Esophagus squamous epithelium (tissue), 5 donors: Measurements from ENCODE around the gene SYT12. TPM values are rescaled to one million over a fixed set of nuclear protein-coding genes. Genes with fewer than 3 reads are reported as not detected.

Experiments used
- DNase-seq: peaks from one replicate; lab custom pipeline; 2025; lab: John Stamatoyannopoulos, UW
- H3K27ac ChIP-seq, 4 donors: fragments of 200-600 bp; sonication (generic); one replicate each; pipeline ENCODE4 v1.5.1; 2016 to 2019; ENCODE audit warnings: mild to moderate bottlenecking in 1 of 4
- H3K27me3 ChIP-seq, 4 donors: fragments of 200-600 bp; sonication (generic); 1 replicate in 3 of 4; 2 replicates in 1 of 4; pipeline versions ENCODE4 v1.5.1 to v1.6.0; 2017 to 2021; ENCODE audit warnings: antibody characterized with exemption in 1 of 4
- H3K36me3 ChIP-seq, 3 donors: fragments of 200-600 bp; sonication (generic); one replicate each; pipeline ENCODE4 v1.5.1; 2016 to 2019
- H3K4me1 ChIP-seq, 3 donors: fragments of 200-600 bp; sonication (generic); one replicate each; pipeline ENCODE4 v1.5.1; 2017 to 2019
- H3K4me3 ChIP-seq, 4 donors: fragments of 200-600 bp; sonication (generic); 1 replicate in 3 of 4; 2 replicates in 1 of 4; pipeline ENCODE4 v1.5.1; 2016 to 2019; ENCODE audit warnings: mild to moderate bottlenecking in 2 of 4, moderate library complexity in 1 of 4
- H3K9me3 ChIP-seq, 3 donors: fragments of 200-600 bp; sonication (generic); one replicate each; pipeline ENCODE4 v1.5.1; 2016 to 2019
- CTCF ChIP-seq, 6 experiments: fragments of 450-650 bp in 4 of 6; fragments of 200-600 bp in 2 of 6; sonication (generic) in 2 of 6; IDR thresholded peaks; one replicate each; pipeline ENCODE4 v1.5.1; 2016 to 2019; ENCODE audit warnings: antibody characterized with exemption in 6 of 6, mild to moderate bottlenecking in 4 of 6, moderate library complexity in 4 of 6
- POLR2A ChIP-seq, 4 donors: fragments of 450-650 bp; IDR thresholded peaks; one replicate each; pipeline ENCODE4 v1.6.1; 2017; ENCODE audit warnings: antibody characterized with exemption in 4 of 4, mild to moderate bottlenecking in 4 of 4, moderate library complexity in 3 of 4
- WGBS, 2 donors: methylation state at CpG; one replicate each; pipeline ENCODE4 v1.1.5; 2018; 5-methylcytosine and 5-hydroxymethylcytosine counted together
- intact Hi-C: fragments of 100-400 bp; cut with DNase I; formaldehyde crosslinking; loops from one replicate; pipeline ENCODE4 v1.15.0; 2022
- total RNA-seq, 4 donors: library from RNA; depleted of rRNA; stranded (reverse); fragments of >200 nt; gene quantifications; one replicate each; pipeline ENCODE4 v1.1.0, GENCODE V29; 2016
- donor health status: DM: yes; HTN: yes; CAD: no.

Gene SYT12
- total RNA-seq, 4 donors from 2014 or later = 0.76 to 1.7 (median 0.99) TPM

- WGBS, 2 donors = 79 to 89% methylated on average over 5 to 6 of the region's 6 CpGs
- no peaks in the 10 kb centered on the region for H3K36me3 ChIP-seq
- H3K27ac ChIP-seq = no peak overlapping the region
- TF ChIP-seq POLR2A (IDR thresholded peaks at IDR 0.05) (no peak), CTCF (IDR thresholded peaks at IDR 0.05) (no peak)
- intact Hi-C loops = no loop called here
- H3K4me1 ChIP-seq = peaks cover 13 to 46% (median 20%) of the 10 kb centered on the region in 3 donors
- peaks cover 0 to 28% (median 1%) of the 10 kb centered on the region in 4 donors for H3K27me3 ChIP-seq
- DNase-seq = no peak
- H3K9me3 ChIP-seq = no peaks in the 10 kb centered on the region
- H3K4me3 ChIP-seq = no peak overlapping the region
These were observed 6.2 kb downstream of the SYT12 start for GRCh38 chr11:67029146-67029545.

- H3K4me1 ChIP-seq = peaks cover 13 to 41% (median 19%) of the 10 kb centered on the region in 3 donors
- TF ChIP-seq CTCF (IDR thresholded peaks at IDR 0.05) = no peak
- TF ChIP-seq POLR2A (IDR thresholded peaks at IDR 0.05) = no peak
These were observed 8.0 kb downstream of the SYT12 start for GRCh38 chr11:67030976-67031375.

GRCh38 chr11:67031791-67032561 is 9.0 kb downstream of the SYT12 start:
- 45 to 49% methylated on average over 18 to 23 of the region's 23 CpGs for WGBS, 2 donors
- no peaks in the 10 kb centered on the region for H3K9me3 ChIP-seq
- DNase-seq = no peak

More at GRCh38 chr11:67030976-67031375, 8.0 kb downstream of the SYT12 start:
- intact Hi-C loops = no loop called here
- 56 to 77% methylated on average over 8 to 9 of the region's 9 CpGs for whole genome bisulfite sequencing, 2 donors
- no peaks in the 10 kb centered on the region for H3K9me3 ChIP-seq
- H3K36me3 ChIP-seq = no peaks in the 10 kb centered on the region
- H3K4me3 ChIP-seq = no peak overlapping the region
- H3K27me3 ChIP-seq = peaks cover 0 to 17% (median 0%) of the 10 kb centered on the region in 4 donors
- no peak overlapping the region for H3K27ac ChIP-seq
- DNase-seq = no peak

GRCh38 chr11:67032830-67033551 is 10.1 kb downstream of the SYT12 start:
- 29 to 33% methylated on average over 6 to 10 of the region's 12 CpGs for WGBS, 2 donors
- Histone ChIP-seq H3K9me3 (no peaks in the 10 kb centered on the region), H3K27ac (no peak overlapping the region), H3K4me3 (no peak overlapping the region), H3K4me1 (peaks cover 13 to 34% (median 19%) of the 10 kb centered on the region in 3 donors), H3K36me3 (no peaks in the 10 kb centered on the region), H3K27me3 (peaks cover 0 to 17% (median 0%) of the 10 kb centered on the region in 4 donors)
- intact Hi-C loops = no loop called here
- DNase-seq = no peak
- TF ChIP-seq CTCF (IDR thresholded peaks at IDR 0.05) = no peak
- no peak for TF ChIP-seq POLR2A (IDR thresholded peaks at IDR 0.05)

More at GRCh38 chr11:67031791-67032561, 9.0 kb downstream of the SYT12 start:
- Histone ChIP-seq H3K27me3 (peaks cover 0 to 17% (median 0%) of the 10 kb centered on the region in 4 donors), H3K36me3 (no peaks in the 10 kb centered on the region), H3K27ac (no peak overlapping the region), H3K4me3 (no peak overlapping the region), H3K4me1 (peaks cover 13 to 41% (median 19%) of the 10 kb centered on the region in 3 donors)
- intact Hi-C loops = no loop called here
- no peak for TF ChIP-seq CTCF (IDR thresholded peaks at IDR 0.05)
- TF ChIP-seq POLR2A (IDR thresholded peaks at IDR 0.05) = no peak
